GM12874 (cell line): ENCODE results near the gene MRPL48.

Source experiments
- TF ChIP-seq, protein P1 (sequence below): IDR thresholded peaks from 2 replicates; pipeline ENCODE4 v1.5.1; 2011; ENCODE audit warnings: low read depth, mild to moderate bottlenecking, control low read depth, low read length, moderate library complexity; ENCODE audit not compliant: insufficient read depth

MRPL48 gene

GRCh38 chr11:73814812-73815211 lies 27.1 kb downstream of the MRPL48 start:
- TF ChIP-seq, protein P1, sequence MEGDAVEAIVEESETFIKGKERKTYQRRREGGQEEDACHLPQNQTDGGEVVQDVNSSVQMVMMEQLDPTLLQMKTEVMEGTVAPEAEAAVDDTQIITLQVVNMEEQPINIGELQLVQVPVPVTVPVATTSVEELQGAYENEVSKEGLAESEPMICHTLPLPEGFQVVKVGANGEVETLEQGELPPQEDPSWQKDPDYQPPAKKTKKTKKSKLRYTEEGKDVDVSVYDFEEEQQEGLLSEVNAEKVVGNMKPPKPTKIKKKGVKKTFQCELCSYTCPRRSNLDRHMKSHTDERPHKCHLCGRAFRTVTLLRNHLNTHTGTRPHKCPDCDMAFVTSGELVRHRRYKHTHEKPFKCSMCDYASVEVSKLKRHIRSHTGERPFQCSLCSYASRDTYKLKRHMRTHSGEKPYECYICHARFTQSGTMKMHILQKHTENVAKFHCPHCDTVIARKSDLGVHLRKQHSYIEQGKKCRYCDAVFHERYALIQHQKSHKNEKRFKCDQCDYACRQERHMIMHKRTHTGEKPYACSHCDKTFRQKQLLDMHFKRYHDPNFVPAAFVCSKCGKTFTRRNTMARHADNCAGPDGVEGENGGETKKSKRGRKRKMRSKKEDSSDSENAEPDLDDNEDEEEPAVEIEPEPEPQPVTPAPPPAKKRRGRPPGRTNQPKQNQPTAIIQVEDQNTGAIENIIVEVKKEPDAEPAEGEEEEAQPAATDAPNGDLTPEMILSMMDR: no peak

- TF ChIP-seq, protein P1: no peak
Measured at GRCh38 chr11:73818846-73819245, 31.2 kb downstream of the MRPL48 start.

- TF ChIP-seq, protein P1: no peak
Measured at GRCh38 chr11:73830261-73830660, 42.6 kb downstream of the MRPL48 start.

- TF ChIP-seq, protein P1: no peak
Measured at GRCh38 chr11:73833067-73833466, 45.4 kb downstream of the MRPL48 start.

GRCh38 chr11:73838443-73839122 lies 50.9 kb downstream of the MRPL48 start:
- TF ChIP-seq, protein P1: no peak

DNA sequence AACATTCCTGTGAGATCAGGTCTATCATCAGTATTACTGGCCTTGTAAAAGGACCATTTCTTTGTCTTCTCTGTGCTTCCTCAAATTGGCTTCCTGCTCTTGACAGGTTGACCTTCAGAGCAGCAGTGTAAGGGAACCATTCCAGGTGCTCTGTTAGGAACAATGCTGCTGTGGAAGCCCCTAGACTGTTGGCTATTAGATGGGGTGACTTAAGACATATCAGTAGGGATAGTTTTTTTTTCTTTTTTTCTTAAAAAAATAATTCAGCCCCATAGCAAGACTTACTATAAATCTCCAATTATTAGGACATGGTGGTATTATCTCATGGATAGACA lies 51.4 kb downstream of the MRPL48 start:
- TF ChIP-seq, protein P1: no peak

DNA sequence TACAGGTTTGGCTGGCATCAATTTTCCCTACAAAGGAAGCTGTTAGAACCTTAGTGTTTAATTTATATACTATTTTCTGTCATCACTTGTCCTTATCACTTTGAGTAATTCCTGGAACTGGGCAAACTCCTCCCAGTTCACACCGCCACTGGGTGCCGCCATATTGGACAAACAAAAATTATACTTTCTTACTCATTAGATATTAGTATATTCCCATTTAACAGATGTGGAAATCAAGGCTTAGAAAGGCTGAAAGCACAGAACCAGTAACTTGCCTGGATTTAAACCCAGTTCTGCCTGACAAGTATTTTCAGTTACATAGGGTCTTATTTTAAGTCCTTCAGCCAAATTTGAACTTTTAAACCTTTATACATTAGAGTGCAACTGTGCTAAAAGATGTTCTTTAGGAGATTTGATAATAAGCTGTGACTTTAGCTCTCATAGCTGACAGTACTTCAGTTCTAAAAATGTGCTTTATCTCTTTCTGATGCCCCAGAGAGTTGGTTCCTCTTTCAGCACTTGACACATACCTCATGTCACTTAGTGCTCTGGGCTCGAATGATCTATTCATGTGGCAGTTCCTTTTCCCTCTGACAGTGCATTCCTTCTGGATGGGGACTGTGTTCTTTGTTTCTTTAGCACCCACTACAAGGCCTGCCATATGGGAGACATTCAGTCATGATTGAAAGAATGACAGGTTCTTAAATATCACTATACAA lies 63.5 kb downstream of the MRPL48 start:
- TF ChIP-seq, protein P1: no peak
